Transverse colon (tissue), 4 donors: ENCODE results near the gene MBP. TPM values are rescaled to one million over a fixed set of nuclear protein-coding genes. Genes with fewer than 3 reads are reported as not detected.

Source experiments
- DNase-seq: peaks from one replicate; pipeline ENCODE4 v3.0.0-alpha.2; 2019
- H3K27ac ChIP-seq, 4 donors: fragments of 200-600 bp; sonication (generic); 2 replicates each; pipeline ENCODE4 v1.5.1; 2016 to 2018; ENCODE audit warnings: inconsistent platforms in 4 of 4
- H3K27me3 ChIP-seq: fragments of 200-600 bp; sonication (generic); 2 replicates; pipeline ENCODE4 v1.5.1; 2017; ENCODE audit warnings: inconsistent platforms
- H3K36me3 ChIP-seq, 4 donors: fragments of 200-600 bp; sonication (generic); 2 replicates each; pipeline ENCODE4 v1.5.1; 2017 to 2019; ENCODE audit warnings: inconsistent platforms in 4 of 4
- H3K4me1 ChIP-seq, 4 donors: fragments of 200-600 bp; sonication (generic); 2 replicates each; pipeline ENCODE4 v1.5.1; 2017 to 2020; ENCODE audit warnings: inconsistent platforms in 4 of 4
- H3K4me3 ChIP-seq, 4 donors: fragments of 200-600 bp; sonication (generic); 1 replicate in 1 of 4; 2 replicates in 3 of 4; pipeline versions ENCODE4 v1.5.1 to v1.6.1; 2017 to 2019; ENCODE audit warnings: inconsistent platforms in 4 of 4
- H3K9me3 ChIP-seq, 2 donors: fragments of 200-600 bp; sonication (generic); 2 replicates each; pipeline ENCODE4 v1.5.1; 2017 to 2019; ENCODE audit warnings: inconsistent platforms in 2 of 2
- EP300 ChIP-seq: sonication (generic); formaldehyde crosslinking; IDR thresholded peaks from one replicate; pipeline ENCODE4 v1.6.1; 2017; ENCODE audit warnings: antibody characterized with exemption, low read depth
- POLR2A ChIP-seq: fragments of 450-650 bp; IDR thresholded peaks from one replicate; pipeline ENCODE4 v1.6.1; 2016; ENCODE audit warnings: antibody characterized with exemption, mild to moderate bottlenecking, moderate library complexity
- POLR2AphosphoS5 ChIP-seq, 3 donors: sonication (generic); formaldehyde crosslinking; IDR thresholded peaks; one replicate each; pipeline ENCODE4 v1.6.1; 2016; ENCODE audit warnings: antibody characterized with exemption in 3 of 3
- WGBS, 2 donors: methylation state at CpG; one replicate each; pipeline ENCODE4 v1.1.5; 2018; ENCODE audit warnings: low coverage in 1 of 2; 5-methylcytosine and 5-hydroxymethylcytosine counted together
- in situ Hi-C, 4 donors: fragments of 200-750 bp; cut with MboI; loops; one replicate each; pipeline versions ENCODE4 v1.15.0 to v1.15.1; 2017; ENCODE audit warnings: low sequenced_read_pairs in 3 of 4, low pct_ligation_motif_present in 1 of 4, low pct_unique_long_range_greater_than_20kb in 1 of 4
- intact Hi-C: fragments of 100-400 bp; cut with DNase I; formaldehyde crosslinking; loops from one replicate; pipeline ENCODE4 v1.15.1; 2023; ENCODE audit warnings: low total_unique reads
- total RNA-seq, 4 donors: library from RNA; depleted of rRNA; stranded (reverse); fragments of >200 nt; gene quantifications; one replicate each; pipeline ENCODE4 v1.1.0, GENCODE V29; 2016
- TF ChIP-seq, protein P1 (sequence below), 5 experiments: fragments of 200-600 bp in 3 of 5; fragments of 450-650 bp in 2 of 5; sonication (generic) in 3 of 5; IDR thresholded peaks; 1 replicate in 2 of 5; 2 replicates in 3 of 5; pipeline ENCODE4 v1.5.1; 2016 to 2017; ENCODE audit warnings: antibody characterized with exemption in 5 of 5, inconsistent platforms in 3 of 5, mild to moderate bottlenecking in 2 of 5, moderate library complexity in 1 of 5

The MBP gene
- total RNA-seq, 4 donors from 2014 or later: 12.7 to 53.4 (median 41.0) TPM

GRCh38 chr18:77066101-77066500 is 66.5 kb downstream of the MBP start:
- Histone ChIP-seq H3K4me1 (peaks cover 14 to 64% (median 23%) of the 10 kb centered on the region in 4 donors), H3K27ac (peak overlapping the region; percentile 60 to 72 (median 70)), H3K9me3 (no peaks in the 10 kb centered on the region), H3K27me3 (no peaks in the 10 kb centered on the region), H3K4me3 (no peak overlapping the region), H3K36me3 (peaks cover 0 to 5% (median 0%) of the 10 kb centered on the region in 4 donors)
- TF ChIP-seq EP300: no peak
- no peak for TF ChIP-seq POLR2A
- TF ChIP-seq, protein P1, sequence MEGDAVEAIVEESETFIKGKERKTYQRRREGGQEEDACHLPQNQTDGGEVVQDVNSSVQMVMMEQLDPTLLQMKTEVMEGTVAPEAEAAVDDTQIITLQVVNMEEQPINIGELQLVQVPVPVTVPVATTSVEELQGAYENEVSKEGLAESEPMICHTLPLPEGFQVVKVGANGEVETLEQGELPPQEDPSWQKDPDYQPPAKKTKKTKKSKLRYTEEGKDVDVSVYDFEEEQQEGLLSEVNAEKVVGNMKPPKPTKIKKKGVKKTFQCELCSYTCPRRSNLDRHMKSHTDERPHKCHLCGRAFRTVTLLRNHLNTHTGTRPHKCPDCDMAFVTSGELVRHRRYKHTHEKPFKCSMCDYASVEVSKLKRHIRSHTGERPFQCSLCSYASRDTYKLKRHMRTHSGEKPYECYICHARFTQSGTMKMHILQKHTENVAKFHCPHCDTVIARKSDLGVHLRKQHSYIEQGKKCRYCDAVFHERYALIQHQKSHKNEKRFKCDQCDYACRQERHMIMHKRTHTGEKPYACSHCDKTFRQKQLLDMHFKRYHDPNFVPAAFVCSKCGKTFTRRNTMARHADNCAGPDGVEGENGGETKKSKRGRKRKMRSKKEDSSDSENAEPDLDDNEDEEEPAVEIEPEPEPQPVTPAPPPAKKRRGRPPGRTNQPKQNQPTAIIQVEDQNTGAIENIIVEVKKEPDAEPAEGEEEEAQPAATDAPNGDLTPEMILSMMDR (IDR thresholded peaks at IDR 0.05): no peak
- TF ChIP-seq POLR2AphosphoS5 (IDR thresholded peaks at IDR 0.05): no peak
- in situ Hi-C loops (loop anchor here in 1 of 4 donors (10.0 kb wide), 1 partner anchor 61 kb away; no protein-coding TSS in a partner anchor), intact Hi-C loops (no loop called here)
- 90 to 98% methylated on average over 9 of the region's 9 CpGs for WGBS, 2 donors
- no peak for DNase-seq

DNA sequence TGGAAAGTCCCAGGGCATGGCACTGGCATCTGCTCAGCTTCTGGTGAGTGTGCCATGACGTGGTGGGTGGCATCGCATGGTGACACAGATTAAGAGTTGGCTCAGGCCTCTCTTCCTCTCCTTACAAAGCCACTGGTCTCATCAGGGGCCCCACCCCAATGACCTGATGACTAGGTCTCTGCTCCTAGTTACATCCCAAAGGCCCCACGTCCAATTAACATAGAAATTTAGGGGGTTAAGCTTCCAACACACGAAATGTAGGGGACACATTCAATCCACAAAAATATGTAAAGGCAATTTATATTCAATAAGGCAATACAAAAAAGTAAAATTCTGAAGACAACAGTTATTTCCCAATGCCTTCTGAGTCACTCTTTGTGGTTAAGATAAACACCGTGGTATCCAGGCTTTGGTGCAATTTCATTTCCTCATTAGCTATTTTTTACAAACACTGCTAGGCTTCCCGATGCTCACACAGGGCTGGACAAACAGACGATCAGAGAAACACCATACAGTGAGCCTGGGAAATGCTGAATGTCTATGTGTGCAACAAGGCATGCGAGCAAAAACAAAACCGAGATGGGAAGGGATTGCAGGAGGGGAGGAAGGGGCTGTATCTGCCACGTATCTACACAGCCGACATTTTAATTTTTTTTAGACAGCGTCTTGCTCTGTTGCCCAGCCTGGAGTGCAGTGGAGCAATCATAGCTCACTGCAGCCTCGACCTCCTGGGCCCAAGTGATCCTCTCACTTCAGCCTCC is 67.2 kb downstream of the MBP start:
- 48 to 49% methylated on average over 8 to 13 of the region's 13 CpGs for WGBS, 2 donors
- intact Hi-C loops: no loop called here
- in situ Hi-C loops: loop anchor here in 1 of 4 donors (10.0 kb wide), 1 partner anchor 61 kb away; no protein-coding TSS in a partner anchor
- Histone ChIP-seq H3K36me3 (peaks cover 0 to 5% (median 0%) of the 10 kb centered on the region in 4 donors), H3K4me1 (peaks cover 14 to 68% (median 23%) of the 10 kb centered on the region in 4 donors), H3K27ac (peak overlapping the region; percentile 60 to 72 (median 70)), H3K9me3 (no peaks in the 10 kb centered on the region), H3K27me3 (no peaks in the 10 kb centered on the region), H3K4me3 (no peak overlapping the region)
- TF ChIP-seq, protein P1 (IDR thresholded peaks at IDR 0.05): no peak
- TF ChIP-seq POLR2AphosphoS5 (IDR thresholded peaks at IDR 0.05) (peak; percentile 28 to 40 (median 39)), POLR2A (no peak), EP300 (no peak)
- no peak for DNase-seq

DNA sequence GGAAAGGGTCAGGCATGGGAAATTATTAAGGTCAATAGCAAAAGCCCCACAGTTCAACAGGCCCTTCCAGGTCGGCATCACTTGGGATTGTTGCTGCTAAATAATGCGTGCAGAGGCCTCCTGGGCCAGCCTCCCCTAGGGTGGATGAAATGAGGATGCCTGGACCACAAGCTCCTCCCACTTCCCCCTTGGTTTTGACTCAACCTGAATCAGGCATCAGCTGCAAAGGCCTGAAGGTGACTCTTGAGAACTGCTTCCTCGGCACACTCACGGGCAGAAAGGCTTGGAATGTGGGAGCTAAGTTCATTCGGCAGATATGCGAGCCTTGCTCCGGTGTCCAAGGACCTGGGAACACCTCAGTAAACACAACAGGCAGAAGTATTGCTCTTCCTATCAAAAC is 69.3 kb downstream of the MBP start:
- TF ChIP-seq, protein P1 (IDR thresholded peaks at IDR 0.05): no peak
- TF ChIP-seq POLR2A: no peak
- no peak for TF ChIP-seq EP300
- no peak for TF ChIP-seq POLR2AphosphoS5 (IDR thresholded peaks at IDR 0.05)
- Histone ChIP-seq H3K27me3 (no peaks in the 10 kb centered on the region), H3K4me1 (peaks cover 13 to 56% (median 16%) of the 10 kb centered on the region in 4 donors), H3K4me3 (no peak overlapping the region), H3K27ac (peak overlapping the region; percentile 41 to 74 (median 46)), H3K9me3 (no peaks in the 10 kb centered on the region), H3K36me3 (peaks cover 0 to 5% (median 0%) of the 10 kb centered on the region in 4 donors)
- intact Hi-C loops: no loop called here
- DNase-seq: peak; percentile 69
- 10 to 82% methylated on average over 2 to 7 of the region's 7 CpGs for WGBS, 2 donors
- in situ Hi-C loops: loop anchor here in 1 of 4 donors (10.0 kb wide), 1 partner anchor 58 kb away; no protein-coding TSS in a partner anchor

- Histone ChIP-seq H3K27ac (peak overlapping the region; percentile 41 to 74 (median 46)), H3K4me3 (no peak overlapping the region), H3K36me3 (peaks cover 0 to 5% (median 0%) of the 10 kb centered on the region in 4 donors), H3K27me3 (no peaks in the 10 kb centered on the region), H3K4me1 (peaks cover 10 to 50% (median 14%) of the 10 kb centered on the region in 4 donors), H3K9me3 (no peaks in the 10 kb centered on the region)
- 60 to 61% methylated on average over 9 to 12 of the region's 12 CpGs for WGBS, 2 donors
- no peak for TF ChIP-seq POLR2A
- TF ChIP-seq, protein P1 (IDR thresholded peaks at IDR 0.05): no peak
- DNase-seq: no peak
- intact Hi-C loops (no loop called here), in situ Hi-C loops (loop anchor here in 1 of 4 donors (10.0 kb wide), 1 partner anchor 58 kb away; no protein-coding TSS in a partner anchor)
Measured at GRCh38 chr18:77062518-77063003, 70.0 kb downstream of the MBP start.
